Smooth muscle cell (in vitro differentiated cells): ENCODE data around the gene SLC2A6. TPM values are rescaled to one million over a fixed set of nuclear protein-coding genes. Genes with fewer than 3 reads are reported as not detected.
"Not testable (repeated sequence)": the region's sequence is repeated elsewhere in the genome, so short reads cannot be mapped to it uniquely, and the experiment has no call there.

Experiments used
- DNase-seq: peaks from one replicate; lab custom pipeline; 2025; ENCODE audit not compliant: unreplicated experiment; lab: John Stamatoyannopoulos, UW
- H2AFZ ChIP-seq: fragments of 200-600 bp; sonication (generic); 2 replicates; pipeline ENCODE4 v1.6.0; 2016; ENCODE audit warnings: antibody characterized with exemption, low read depth, mild to moderate bottlenecking
- H3F3A ChIP-seq: fragments of 200-600 bp; sonication (generic); 2 replicates; pipeline ENCODE4 v1.6.0; 2017; ENCODE audit warnings: antibody characterized with exemption, low read depth
- H3K27ac ChIP-seq: fragments of 200-600 bp; sonication (generic); 2 replicates; pipeline ENCODE4 v1.5.1; 2016; ENCODE audit warnings: low read depth, mild to moderate bottlenecking
- H3K27me3 ChIP-seq: fragments of 200-600 bp; sonication (generic); 2 replicates; pipeline ENCODE4 v1.6.1; 2016; ENCODE audit warnings: low read depth, mild to moderate bottlenecking
- H3K36me3 ChIP-seq: fragments of 200-600 bp; sonication (generic); 2 replicates; pipeline ENCODE4 v1.5.1; 2016; ENCODE audit warnings: low read depth
- H3K4me1 ChIP-seq: fragments of 200-600 bp; sonication (generic); 2 replicates; pipeline ENCODE4 v1.5.1; 2016; ENCODE audit warnings: low read depth
- H3K4me2 ChIP-seq: fragments of 200-600 bp; sonication (generic); 2 replicates; pipeline ENCODE4 v1.6.0; 2016; ENCODE audit warnings: mild to moderate bottlenecking
- H3K4me3 ChIP-seq: fragments of 200-600 bp; sonication (generic); 2 replicates; pipeline ENCODE4 v1.5.1; 2016; ENCODE audit warnings: mild to moderate bottlenecking
- H3K79me2 ChIP-seq: fragments of 200-600 bp; sonication (generic); 2 replicates; pipeline ENCODE4 v1.6.0; 2016; ENCODE audit warnings: low read depth, mild to moderate bottlenecking
- H3K9ac ChIP-seq: fragments of 200-600 bp; sonication (generic); 2 replicates; pipeline ENCODE4 v1.6.0; 2016; ENCODE audit warnings: low read depth
- H3K9me3 ChIP-seq: fragments of 200-600 bp; sonication (generic); replicated peaks from 2 replicates; pipeline ENCODE4 v1.5.1; 2016; ENCODE audit warnings: low read depth
- H4K20me1 ChIP-seq: fragments of 200-600 bp; sonication (generic); 2 replicates; pipeline ENCODE4 v1.6.0; 2016; ENCODE audit warnings: low read depth
- WGBS: methylation state at CpG from one replicate; pipeline ENCODE4 v1.1.7; 2016; ENCODE audit warnings: low lambda C conversion rate; 5-methylcytosine and 5-hydroxymethylcytosine counted together
- polyA plus RNA-seq: library from polyadenylated mRNA; unstranded; fragments of >200 nt; fragmentation: Nextera tagmentation; extraction: Ambion mirVana; gene quantifications from 2 replicates; pipeline ENCODE4 v1.2.1, GENCODE V29; 2016
- total RNA-seq: library from RNA; depleted of rRNA; stranded (reverse); fragments of >200 nt; gene quantifications from 2 replicates; pipeline ENCODE4 v1.2.3, GENCODE V29; 2014
- TF ChIP-seq, protein P1 (sequence below): fragments of 200-600 bp; sonication (generic); IDR thresholded peaks from 2 replicates; pipeline ENCODE4 v1.5.1; 2017; ENCODE audit warnings: borderline replicate concordance, mild to moderate bottlenecking, antibody characterized with exemption; ENCODE audit not compliant: insufficient read depth, poor library complexity, severe bottlenecking

SLC2A6 gene
- total and polyA plus RNA-seq, 2 experiments from 2014 or later: 13.8 to 21.0 TPM

DNA sequence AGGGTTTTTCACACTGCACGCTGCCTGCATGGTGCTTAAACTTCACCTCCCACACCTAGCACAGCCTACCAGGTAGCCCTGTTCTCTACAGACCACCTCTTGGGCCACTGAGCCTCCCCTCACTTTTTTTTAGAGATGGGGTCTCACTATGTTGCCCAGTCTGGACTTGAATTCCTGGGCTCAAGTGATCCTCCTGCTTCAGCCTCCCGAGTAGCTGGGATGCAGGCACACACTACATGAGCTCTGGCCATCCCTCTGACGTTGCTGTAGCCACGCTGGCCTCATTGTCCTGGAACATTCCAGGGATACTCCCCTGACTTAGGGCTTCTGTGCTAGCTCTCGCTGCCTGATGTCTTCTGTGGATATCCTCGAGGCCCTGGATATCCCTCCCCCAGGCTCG is 26.3 kb downstream of the SLC2A6 start:
- Histone ChIP-seq H3K4me1 (no peaks in the 10 kb centered on the region), H3K4me2 (no peak overlapping the region), H3K27me3 (no peaks in the 10 kb centered on the region), H3K4me3 (no peak overlapping the region), H3K79me2 (no peaks in the 10 kb centered on the region), H3F3A (no peaks in the 10 kb centered on the region), H3K27ac (no peak overlapping the region), H3K9ac (no peak overlapping the region), H4K20me1 (no peaks in the 10 kb centered on the region), H3K9me3 (no peaks in the 10 kb centered on the region), H2AFZ (no peak overlapping the region), H3K36me3 (no peaks in the 10 kb centered on the region)
- WGBS: 83% methylated on average over 7 of the region's 7 CpGs
- TF ChIP-seq, protein P1, sequence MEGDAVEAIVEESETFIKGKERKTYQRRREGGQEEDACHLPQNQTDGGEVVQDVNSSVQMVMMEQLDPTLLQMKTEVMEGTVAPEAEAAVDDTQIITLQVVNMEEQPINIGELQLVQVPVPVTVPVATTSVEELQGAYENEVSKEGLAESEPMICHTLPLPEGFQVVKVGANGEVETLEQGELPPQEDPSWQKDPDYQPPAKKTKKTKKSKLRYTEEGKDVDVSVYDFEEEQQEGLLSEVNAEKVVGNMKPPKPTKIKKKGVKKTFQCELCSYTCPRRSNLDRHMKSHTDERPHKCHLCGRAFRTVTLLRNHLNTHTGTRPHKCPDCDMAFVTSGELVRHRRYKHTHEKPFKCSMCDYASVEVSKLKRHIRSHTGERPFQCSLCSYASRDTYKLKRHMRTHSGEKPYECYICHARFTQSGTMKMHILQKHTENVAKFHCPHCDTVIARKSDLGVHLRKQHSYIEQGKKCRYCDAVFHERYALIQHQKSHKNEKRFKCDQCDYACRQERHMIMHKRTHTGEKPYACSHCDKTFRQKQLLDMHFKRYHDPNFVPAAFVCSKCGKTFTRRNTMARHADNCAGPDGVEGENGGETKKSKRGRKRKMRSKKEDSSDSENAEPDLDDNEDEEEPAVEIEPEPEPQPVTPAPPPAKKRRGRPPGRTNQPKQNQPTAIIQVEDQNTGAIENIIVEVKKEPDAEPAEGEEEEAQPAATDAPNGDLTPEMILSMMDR: no peak
- no peak for DNase-seq

DNA sequence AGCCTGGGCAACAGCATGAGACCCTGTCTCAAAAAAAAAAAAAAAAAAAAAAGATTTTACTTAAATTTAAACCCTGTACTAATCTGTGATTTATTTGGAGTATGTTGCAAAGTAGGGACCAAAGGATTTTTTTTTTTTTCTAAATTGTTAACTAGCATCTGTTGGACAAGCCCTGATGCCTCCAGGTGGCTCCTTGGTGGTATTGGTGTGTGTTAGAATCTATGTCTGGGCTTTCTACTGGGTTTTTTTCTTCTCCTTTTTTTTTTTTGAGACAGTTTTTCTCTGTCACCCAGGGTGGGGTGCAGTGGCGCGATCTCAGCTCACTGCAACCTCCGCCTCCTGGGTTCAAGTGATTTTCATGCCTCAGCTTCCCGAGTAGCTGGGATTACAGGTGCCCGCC is 27.0 kb downstream of the SLC2A6 start:
- 84% methylated on average over 5 of the region's 5 CpGs for WGBS
- not testable (repeated sequence) for H3K27ac ChIP-seq

DNA sequence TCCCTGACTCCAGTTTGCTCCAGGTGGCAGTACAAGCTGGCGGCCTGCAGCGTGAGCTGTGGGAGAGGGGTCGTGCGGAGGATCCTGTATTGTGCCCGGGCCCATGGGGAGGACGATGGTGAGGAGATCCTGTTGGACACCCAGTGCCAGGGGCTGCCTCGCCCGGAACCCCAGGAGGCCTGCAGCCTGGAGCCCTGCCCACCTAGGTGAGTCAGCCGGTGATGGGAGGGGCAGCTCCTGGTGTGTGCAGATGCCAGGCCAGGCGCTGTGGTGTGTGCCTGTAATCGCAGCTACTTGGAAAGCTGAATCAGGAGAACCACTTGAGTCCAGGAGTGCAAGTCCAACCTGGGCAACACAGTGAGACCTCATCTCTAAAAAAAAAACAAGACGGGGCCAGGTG is 29.1 kb downstream of the SLC2A6 start:
- DNase-seq: no peak
- H4K20me1 ChIP-seq: no peaks in the 10 kb centered on the region
- H3K79me2 ChIP-seq: no peaks in the 10 kb centered on the region
- no peaks in the 10 kb centered on the region for H3K27me3 ChIP-seq
- H3K9me3 ChIP-seq: no peaks in the 10 kb centered on the region
- H3K4me3 ChIP-seq: no peak overlapping the region
- H3F3A ChIP-seq: no peaks in the 10 kb centered on the region
- 96% methylated on average over 10 of the region's 12 CpGs for WGBS
- H2AFZ ChIP-seq: no peak overlapping the region
- TF ChIP-seq, protein P1: no peak
- H3K27ac ChIP-seq: no peak overlapping the region
- no peaks in the 10 kb centered on the region for H3K36me3 ChIP-seq
- H3K9ac ChIP-seq: no peak overlapping the region
- no peak overlapping the region for H3K4me2 ChIP-seq
- no peaks in the 10 kb centered on the region for H3K4me1 ChIP-seq

More for the DNA sequence above, 27.0 kb downstream of the SLC2A6 start:
- not testable (repeated sequence) for H3F3A ChIP-seq, H3K27me3 ChIP-seq, H3K79me2 ChIP-seq, H3K9me3 ChIP-seq, H3K9ac ChIP-seq, H2AFZ ChIP-seq, DNase-seq, H3K4me3 ChIP-seq, H4K20me1 ChIP-seq, H3K4me2 ChIP-seq, H3K36me3 ChIP-seq, H3K4me1 ChIP-seq

DNA sequence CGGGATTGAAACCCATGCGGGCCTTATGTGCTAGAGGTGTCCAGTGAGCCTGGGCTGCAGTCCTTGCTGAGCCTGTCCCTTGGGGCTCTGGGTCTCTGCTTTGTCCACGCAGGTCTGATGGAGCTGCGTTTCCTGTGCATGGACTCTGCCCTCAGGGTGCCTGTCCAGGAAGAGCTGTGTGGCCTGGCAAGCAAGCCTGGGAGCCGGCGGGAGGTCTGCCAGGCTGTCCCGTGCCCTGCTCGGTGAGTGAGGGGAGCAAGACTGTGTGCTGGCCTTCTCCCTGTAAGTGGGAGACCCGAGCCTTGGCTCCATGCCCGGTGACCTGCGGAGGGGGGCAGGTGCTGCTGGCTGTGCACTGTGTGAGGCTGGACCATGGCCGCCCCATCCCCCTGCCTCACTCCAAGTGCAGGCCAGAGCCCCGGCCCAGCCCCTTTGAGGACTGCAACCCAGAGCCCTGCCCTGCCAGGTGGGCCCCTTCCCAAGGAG is 30.4 kb downstream of the SLC2A6 start:
- TF ChIP-seq, protein P1: no peak
- H3K27ac ChIP-seq: no peak overlapping the region
- 97% methylated on average over 13 of the region's 13 CpGs for WGBS
- H3K36me3 ChIP-seq: no peaks in the 10 kb centered on the region
- no peaks in the 10 kb centered on the region for H3K27me3 ChIP-seq
- no peak overlapping the region for H3K4me2 ChIP-seq
- H2AFZ ChIP-seq: no peak overlapping the region
- no peaks in the 10 kb centered on the region for H3K4me1 ChIP-seq
- no peaks in the 10 kb centered on the region for H3K9me3 ChIP-seq
- H3K79me2 ChIP-seq: no peaks in the 10 kb centered on the region
- no peaks in the 10 kb centered on the region for H3F3A ChIP-seq
- no peak overlapping the region for H3K9ac ChIP-seq
- no peak overlapping the region for H3K4me3 ChIP-seq
- DNase-seq: no peak
- no peaks in the 10 kb centered on the region for H4K20me1 ChIP-seq
